Measurements from ENCODE around the gene PLBD1.

GRCh38 chr12:14558473-14558959 lies 9.2 kb downstream of the PLBD1 start:
- no peak for TF ChIP-seq CTCF (IDR thresholded peaks at IDR 0.05)
- no peak for TF ChIP-seq POLR2A (IDR thresholded peaks at IDR 0.05)

Measured in body of pancreas (tissue), 4 donors.